Measurements from ENCODE around the gene KCNN3. TPM values are rescaled to one million over a fixed set of nuclear protein-coding genes. Genes with fewer than 3 reads are reported as not detected.
A peak's percentile ranks its signal among the peaks of the same experiment; 100 is the strongest.

The KCNN3 gene
- total and polyA plus RNA-seq, 2 of the 13 experiments (the other 11 are each of a cell fraction or from before 2014, with no cell fraction given) = not detected

- TF ChIP-seq ZBTB37 (CRISPR knock-in tag; IDR thresholded peaks at IDR 0.05) (no peak), SNAI1 (CRISPR knock-in tag; IDR thresholded peaks at IDR 0.05; ENCODE audit: borderline replicate concordance) (no peak), YEATS4 (CRISPR knock-in tag; IDR thresholded peaks at IDR 0.05; ENCODE audit: borderline replicate concordance) (no peak), PATZ1 (CRISPR knock-in tag; IDR thresholded peaks at IDR 0.05) (peak; percentile 71), ARID2 (CRISPR knock-in tag; IDR thresholded peaks at IDR 0.05; ENCODE audit: borderline replicate concordance) (no peak), U2AF2 (IDR thresholded peaks at IDR 0.05; ENCODE audit: low read depth, low read length) (no peak), ZNF616 (CRISPR knock-in tag; IDR thresholded peaks at IDR 0.05; ENCODE audit: low read depth) (no peak), ZNF710 (CRISPR knock-in tag; IDR thresholded peaks at IDR 0.05; ENCODE audit: borderline replicate concordance) (no peak), LBX2 (CRISPR knock-in tag; IDR thresholded peaks at IDR 0.05; ENCODE audit: borderline replicate concordance) (no peak), HOXA3 (CRISPR knock-in tag; IDR thresholded peaks at IDR 0.05) (peak; percentile 27; the same call in 1 of the 2 replicates), KLF9 (CRISPR knock-in tag; IDR thresholded peaks at IDR 0.05; ENCODE audit: low read depth) (no peak), ZNF83 (CRISPR knock-in tag; IDR thresholded peaks at IDR 0.05; ENCODE audit: borderline replicate concordance) (no peak; the same call in 1 of the 2 replicates), MXD4 (CRISPR knock-in tag; IDR thresholded peaks at IDR 0.05) (0 out of 2 replicates have a peak, but pooled peaks have one; percentile 38), ZNF546 (CRISPR knock-in tag; conservative IDR thresholded peaks at IDR 0.05) (no peak), ZNF646 (CRISPR knock-in tag; IDR thresholded peaks at IDR 0.05) (no peak), MED8 (CRISPR knock-in tag; IDR thresholded peaks at IDR 0.05; ENCODE audit: insufficient replicate concordance) (no peak), EED (CRISPR knock-in tag; IDR thresholded peaks at IDR 0.05) (no peak)
Observed at GRCh38 chr1:154878371-154879037, 8.4 kb upstream of the KCNN3 start (continued).

All from HepG2 (cell line).